CD14-positive monocyte (primary cell): ENCODE data around the gene DDX27. TPM values are rescaled to one million over a fixed set of nuclear protein-coding genes. Genes with fewer than 3 reads are reported as not detected.
"Not testable (repeated sequence)": the region's sequence is repeated elsewhere in the genome, so short reads cannot be mapped to it uniquely, and the experiment has no call there.

ENCODE experiments used
- DNase-seq, 3 donors: peaks; one replicate each; pipeline ENCODE4 v3.0.0-alpha.2; 2011 to 2022
- H2AFZ ChIP-seq: 2 replicates; pipeline ENCODE4 v1.6.0; 2012; ENCODE audit warnings: mild to moderate bottlenecking, low read depth, low read length, inconsistent platforms; ENCODE audit not compliant: insufficient read depth, poor library complexity, severe bottlenecking
- H3K27ac ChIP-seq, 2 donors: 1 replicate in 1 of 2; 2 replicates in 1 of 2; pipeline ENCODE4 v1.5.1; 2012 to 2013; ENCODE audit warnings: low read length in 2 of 2, control low read depth in 1 of 2, inconsistent platforms in 1 of 2, low read depth in 1 of 2, mild to moderate bottlenecking in 1 of 2
- H3K27me3 ChIP-seq, 2 donors: one replicate each; pipeline versions ENCODE4 v1.6.0 to v1.6.1; 2011 to 2013; ENCODE audit warnings: low read length in 2 of 2; ENCODE audit not compliant: control insufficient read depth in 2 of 2, insufficient read depth in 2 of 2
- H3K36me3 ChIP-seq, 2 donors: replicated peaks in 1 of 2; 1 replicate in 1 of 2; 2 replicates in 1 of 2; pipeline versions ENCODE4 v1.5.1 to v1.6.1; 2012 to 2013; ENCODE audit warnings: low read length in 2 of 2, control low read depth in 1 of 2, inconsistent platforms in 1 of 2, mild to moderate bottlenecking in 1 of 2; ENCODE audit not compliant: insufficient read depth in 2 of 2, control insufficient read depth in 1 of 2
- H3K4me1 ChIP-seq, 2 donors: 1 replicate in 1 of 2; 2 replicates in 1 of 2; pipeline versions ENCODE4 v1.5.1 to v1.6.1; 2012 to 2013; ENCODE audit warnings: low read length in 2 of 2, control low read depth in 1 of 2, inconsistent platforms in 1 of 2, mild to moderate bottlenecking in 1 of 2, moderate library complexity in 1 of 2; ENCODE audit not compliant: insufficient read depth in 2 of 2, control insufficient read depth in 1 of 2
- H3K4me2 ChIP-seq: replicated peaks from 2 replicates; pipeline ENCODE3; 2012; ENCODE audit warnings: low read length, moderate library complexity, mild to moderate bottlenecking; ENCODE audit not compliant: poor library complexity, severe bottlenecking; ENCODE audit errors: extremely low read depth
- H3K4me3 ChIP-seq, 3 experiments: fragments of 200-600 bp in 1 of 3; sonication (generic) in 1 of 3; replicated peaks in 1 of 3; 1 replicate in 2 of 3; 2 replicates in 1 of 3; pipeline ENCODE4 v1.5.1; 2011 to 2013; ENCODE audit warnings: low read length in 3 of 3, mild to moderate bottlenecking in 3 of 3, control low read depth in 2 of 3, low read depth in 2 of 3, inconsistent platforms in 1 of 3, moderate library complexity in 1 of 3
- H3K79me2 ChIP-seq: 2 replicates; pipeline ENCODE4 v1.6.0; 2012; ENCODE audit warnings: mild to moderate bottlenecking, control low read depth, inconsistent platforms, low read length, moderate library complexity; ENCODE audit not compliant: insufficient read depth
- H3K9ac ChIP-seq: 2 replicates; pipeline ENCODE4 v1.6.0; 2017; ENCODE audit warnings: low read length, mild to moderate bottlenecking; ENCODE audit not compliant: insufficient read depth, poor library complexity, severe bottlenecking
- H3K9me3 ChIP-seq, 2 donors: replicated peaks in 1 of 2; 1 replicate in 1 of 2; 2 replicates in 1 of 2; pipeline versions ENCODE4 v1.5.1 to v1.6.1; 2012 to 2013; ENCODE audit warnings: low read length in 2 of 2, control low read depth in 1 of 2; ENCODE audit not compliant: control insufficient read depth in 1 of 2, insufficient read depth in 1 of 2
- H4K20me1 ChIP-seq: 2 replicates; pipeline ENCODE4 v1.6.0; 2012; ENCODE audit warnings: mild to moderate bottlenecking, low read length, control low read depth, moderate library complexity; ENCODE audit not compliant: insufficient read depth
- H3K27ac Mint-ChIP-seq, 7 donors: one replicate each; pipeline ENCODE4 v1.8.0; 2020; ENCODE audit warnings: mild to moderate bottlenecking in 7 of 7, mixed read lengths in 7 of 7, moderate library complexity in 6 of 7, inconsistent platforms in 2 of 7
- H3K27me3 Mint-ChIP-seq, 3 donors: one replicate each; pipeline ENCODE4 v1.8.0; 2021 to 2022; ENCODE audit warnings: low read depth in 3 of 3, mild to moderate bottlenecking in 3 of 3, mixed read lengths in 3 of 3, moderate library complexity in 3 of 3, inconsistent platforms in 1 of 3
- H3K36me3 Mint-ChIP-seq, 2 donors: one replicate each; pipeline ENCODE4 v1.8.0; 2020; ENCODE audit warnings: mixed read lengths in 2 of 2, inconsistent platforms in 1 of 2, mild to moderate bottlenecking in 1 of 2
- H3K4me1 Mint-ChIP-seq: one replicate; pipeline ENCODE4 v1.8.0; 2020; ENCODE audit warnings: mild to moderate bottlenecking, mixed read lengths
- H3K4me3 Mint-ChIP-seq, 2 donors: one replicate each; pipeline ENCODE4 v1.8.0; 2020; ENCODE audit warnings: mild to moderate bottlenecking in 2 of 2, mixed read lengths in 2 of 2, moderate library complexity in 1 of 2
- H3K9me3 Mint-ChIP-seq, 7 donors: one replicate each; pipeline ENCODE4 v1.8.0; 2020 to 2022; ENCODE audit warnings: mixed read lengths in 7 of 7, mild to moderate bottlenecking in 6 of 7, moderate library complexity in 6 of 7, inconsistent platforms in 2 of 7
- CTCF ChIP-seq: fragments of 200-600 bp; IDR thresholded peaks from one replicate; pipeline ENCODE4 v1.8.0; 2022; ENCODE audit warnings: antibody characterized with exemption, mild to moderate bottlenecking
- WGBS: methylation state at CpG from one replicate; pipeline ENCODE4 v1.1.5; 2013; ENCODE audit warnings: missing lambda C conversion rate; ENCODE audit not compliant: insufficient coverage; 5-methylcytosine and 5-hydroxymethylcytosine counted together
- intact Hi-C, 2 donors: fragments of 100-400 bp; cut with micrococcal nuclease; formaldehyde crosslinking; loops; one replicate each; pipeline versions ENCODE4 v1.15.0 to v1.15.1; 2023
- polyA plus RNA-seq, 3 donors: library from polyadenylated mRNA; depleted of rRNA in 1 of 3; unstranded in 2 of 3; stranded (reverse) in 1 of 3; fragments of 300-500 nt in 2 of 3; fragments of >200 nt in 1 of 3; fragmentation: Illumina TruSeq in 2 of 3; gene quantifications; 1 replicate in 2 of 3; 2 replicates in 1 of 3; pipeline ENCODE4 v1.2.3, GENCODE V29; 2012 to 2021

The DDX27 gene
- polyA plus RNA-seq, 3 donors, result 13.8 to 31.5 (median 17.7) TPM

- Mint-ChIP-seq H3K27ac (peak within 1 kb of the TSS; percentile 83 to 96 (median 91)), H3K9me3 (no peaks in the 10 kb centered on the region), H3K4me1 (peaks cover 27% of the 10 kb centered on the region), H3K4me3 (peak within 1 kb of the TSS; percentile 88 to 96), H3K36me3 (peaks cover 7 to 11% of the 10 kb centered on the region in 2 donors), H3K27me3 (peaks cover 0 to 5% (median 0%) of the 10 kb centered on the region in 3 donors)
- peak within 1 kb of the TSS; percentile 69 for H2AFZ ChIP-seq
- H3K9ac ChIP-seq, result peak within 1 kb of the TSS; percentile 83
- H3K36me3 ChIP-seq, result peaks cover 0 to 3% of the 10 kb centered on the region in 2 donors
- DNase-seq, result peak; percentile 92 to 94 (median 93)
- WGBS, result under 1% methylated on average over 75 of the region's 89 CpGs
- peaks cover 45% of the 10 kb centered on the region for H4K20me1 ChIP-seq
- peak within 1 kb of the TSS; percentile 68 to 70 for H3K27ac ChIP-seq
- no peaks in the 10 kb centered on the region for H3K9me3 ChIP-seq
- H3K4me3 ChIP-seq, result peak within 1 kb of the TSS; percentile 50 to 98 (median 89)
- intact Hi-C loops, result loop anchor here (2.0 kb wide), 1 partner anchor 29 kb away; no protein-coding TSS in a partner anchor
- H3K4me1 ChIP-seq, result peaks cover 13 to 20% of the 10 kb centered on the region in 2 donors
- H3K27me3 ChIP-seq, result no peaks in the 10 kb centered on the region
- H3K79me2 ChIP-seq, result peaks cover 50% of the 10 kb centered on the region
- no peak for TF ChIP-seq CTCF
- H3K4me2 ChIP-seq, result peak within 1 kb of the TSS; percentile 92
Observed at GRCh38 chr20:49187851-49188641, 31.2 kb upstream of the DDX27 start, which contains the start of gene STAU1. STAU1 (minus strand) TSS chr20:49188334; CDS start chr20:49166201, 22,133 bp downstream.

- H3K9ac ChIP-seq, H3K9me3 ChIP-seq, H3K4me1 ChIP-seq, H3K9me3 Mint-ChIP-seq, H3K79me2 ChIP-seq, H3K36me3 ChIP-seq, H3K4me2 ChIP-seq, H3K27me3 ChIP-seq, H3K4me1 Mint-ChIP-seq, H4K20me1 ChIP-seq, H3K4me3 ChIP-seq, H3K4me3 Mint-ChIP-seq, DNase-seq, H3K36me3 Mint-ChIP-seq, H3K27me3 Mint-ChIP-seq, intact Hi-C loops, H3K27ac ChIP-seq, H2AFZ ChIP-seq: not testable (repeated sequence)
- peak overlapping the region in 1 of 7 donors; percentile 30 for H3K27ac Mint-ChIP-seq
- 83% methylated on average over 8 of the region's 11 CpGs for WGBS
Observed at GRCh38 chr20:49192944-49193518, 26.2 kb upstream of the DDX27 start.
